Heart right ventricle (tissue), 16 donors: Measurements from ENCODE around the gene LRP5. TPM values are rescaled to one million over a fixed set of nuclear protein-coding genes. Genes with fewer than 3 reads are reported as not detected.

Experiments used
- ATAC-seq, 8 donors: fragments of 200-7000 bp; cut with Tn5 transposase; one replicate each; pipeline ENCODE4 v1.9.1; 2020; ENCODE audit warnings: mild to moderate bottlenecking in 8 of 8, moderate library complexity in 8 of 8, moderate number of reproducible peaks in 1 of 8
- DNase-seq, 2 donors: peaks; one replicate each; pipeline ENCODE4 v3.0.0-alpha.2; 2020
- H3K27ac ChIP-seq, 10 donors: fragments of 200-600 bp; sonication (generic) in 2 of 10; one replicate each; pipeline versions ENCODE4 v1.5.0 to v1.8.0; 2020 to 2022; ENCODE audit warnings: mild to moderate bottlenecking in 3 of 10
- H3K27me3 ChIP-seq, 7 donors: fragments of 200-600 bp; one replicate each; pipeline ENCODE4 v1.8.0; 2021 to 2022; ENCODE audit warnings: mild to moderate bottlenecking in 2 of 7
- H3K36me3 ChIP-seq, 9 donors: fragments of 200-600 bp; sonication (generic) in 1 of 9; one replicate each; pipeline versions ENCODE4 v1.5.0 to v1.8.0; 2020 to 2022; ENCODE audit warnings: mild to moderate bottlenecking in 2 of 9
- H3K4me1 ChIP-seq, 9 donors: fragments of 200-600 bp; sonication (generic) in 1 of 9; one replicate each; pipeline versions ENCODE4 v1.5.0 to v1.8.0; 2020 to 2022; ENCODE audit warnings: mild to moderate bottlenecking in 4 of 9
- H3K4me3 ChIP-seq, 10 donors: fragments of 200-600 bp; sonication (generic) in 2 of 10; one replicate each; pipeline versions ENCODE4 v1.5.0 to v1.8.0; 2020 to 2022; ENCODE audit warnings: mild to moderate bottlenecking in 7 of 10, moderate library complexity in 2 of 10
- H3K9me3 ChIP-seq, 11 donors: fragments of 200-600 bp in 10 of 11; sonication (generic) in 2 of 11; one replicate each; pipeline versions ENCODE4 v1.5.0 to v1.8.0; 2013 to 2022; ENCODE audit warnings: mild to moderate bottlenecking in 2 of 11, control low read depth in 1 of 11, moderate library complexity in 1 of 11
- CTCF ChIP-seq, 9 donors: fragments of 200-600 bp; sonication (generic) in 2 of 9; IDR thresholded peaks; one replicate each; pipeline versions ENCODE4 v1.5.0 to v1.8.0; 2021 to 2022; ENCODE audit warnings: antibody characterized with exemption in 9 of 9, mild to moderate bottlenecking in 5 of 9, moderate library complexity in 1 of 9
- WGBS, 2 donors: extraction: QIAGEN DNeasy Blood & Tissue Kit; methylation state at CpG; one replicate each; pipeline ENCODE4 v1.1.7; 2013; ENCODE audit warnings: inconsistent platforms in 1 of 2; 5-methylcytosine and 5-hydroxymethylcytosine counted together
- intact Hi-C, 10 donors: fragments of 100-400 bp; cut with DNase I; formaldehyde crosslinking; loops; one replicate each; pipeline versions ENCODE4 v1.11.1 to v1.14.2; 2022
- polyA plus RNA-seq, 2 donors: library from polyadenylated mRNA; stranded (reverse); fragments of 200-250 nt; gene quantifications; one replicate each; pipeline ENCODE4 v1.2.3, GENCODE V29; 2013
- total RNA-seq, 10 donors: library from RNA; stranded (reverse); fragmentation: NEBNext Ultra II Directional in 3 of 10; extraction: Animal tissue kit (Norgen Biotek cat#: 25700) in 3 of 10; gene quantifications; one replicate each; pipeline versions ENCODE4 v1.2.1 to v1.2.4, GENCODE V29; 2021 to 2023
- donor health status: Arrhythmogenic right ventricular cardiomyopathy.
- donor health status: ischemic (EF 13 %, LVEDD 7.1; RV severe dilation, severe dysfunction).
- donor health status: healthy with polysubstance abuse.
- donor health status: DM: no; HTN: yes; CAD: no.
- donor health status: DM: no; HTN: no; CAD: no.
- donor health status: ischemic (EF 25% LVEDD 6.9; RV normal size, moderate dysfunction).
- donor health status: ischemic (EF 25% LVEDD 5.7; RV mildly dilated, moderate dysfunction).
- donor health status: healthy.
- donor health status: DM: yes; HTN: yes; CAD: no.
- donor health status: Ischemic cardiomyopathy.
- donor health status: ischemic (EF 35%, LVEDD 5.7; RV mildly dilated, moderate dysfunction).
- donor health status: nonischemic (EF 11% LVEDD 7.7; RV severe dilation, severe dysfunction).
- donor health status: DM: yes; HTN: yes; CAD: no.
- donor health status: PGD.
- donor health status: ischemic (EF 29% LVEDD 5.4; RV normal size, mild dysfunction).
- donor health status: nonischemic (EF 23%, LVEDD 6.1; RV moderate dilation, normal function).

LRP5 gene
- total and polyA plus RNA-seq, 12 donors = 23.2 to 73.3 (median 46.3) TPM

- peaks cover 0 to 17% (median 10%) of the 10 kb centered on the region in 11 donors for H3K9me3 ChIP-seq
- intact Hi-C loops = no loop called here
- ATAC-seq (no peak), DNase-seq (no peak)
- no peak for TF ChIP-seq CTCF (IDR thresholded peaks at IDR 0.05)
- WGBS, 2 donors = 99 to 100% methylated on average over 3 of the region's 3 CpGs
- no peaks in the 10 kb centered on the region for H3K27me3 ChIP-seq
- peaks cover 0 to 99% (median 44%) of the 10 kb centered on the region in 9 donors for H3K36me3 ChIP-seq
- H3K27ac ChIP-seq = no peak overlapping the region
- H3K4me1 ChIP-seq = peaks cover 0 to 17% (median 13%) of the 10 kb centered on the region in 9 donors
- no peak overlapping the region for H3K4me3 ChIP-seq
These were observed 117.3 kb downstream of the LRP5 start for GRCh38 chr11:68429661-68430060.

GRCh38 chr11:68430384-68430783, 118.0 kb downstream of the LRP5 start:
- Histone ChIP-seq H3K27me3 (no peaks in the 10 kb centered on the region), H3K4me1 (peaks cover 0 to 21% (median 13%) of the 10 kb centered on the region in 9 donors), H3K9me3 (peaks cover 0 to 17% (median 10%) of the 10 kb centered on the region in 11 donors), H3K4me3 (no peak overlapping the region), H3K27ac (no peak overlapping the region), H3K36me3 (peaks cover 0 to 99% (median 36%) of the 10 kb centered on the region in 9 donors)
- 97 to 99% methylated on average over 4 to 5 of the region's 5 CpGs for WGBS, 2 donors
- ATAC-seq (no peak), DNase-seq (no peak)
- TF ChIP-seq CTCF (IDR thresholded peaks at IDR 0.05) = no peak
- intact Hi-C loops = no loop called here

GRCh38 chr11:68430801-68431200, 118.4 kb downstream of the LRP5 start:
- intact Hi-C loops = no loop called here
- WGBS, 2 donors = 83 to 92% methylated on average over 3 of the region's 3 CpGs
- ATAC-seq (no peak), DNase-seq (no peak)
- Histone ChIP-seq H3K4me1 (peaks cover 0 to 21% (median 13%) of the 10 kb centered on the region in 9 donors), H3K36me3 (peaks cover 0 to 99% (median 32%) of the 10 kb centered on the region in 9 donors), H3K27ac (no peak overlapping the region), H3K9me3 (peaks cover 0 to 17% (median 10%) of the 10 kb centered on the region in 11 donors), H3K27me3 (no peaks in the 10 kb centered on the region), H3K4me3 (no peak overlapping the region)
- TF ChIP-seq CTCF (IDR thresholded peaks at IDR 0.05) = no peak

- no peak for DNase-seq
- intact Hi-C loops = no loop called here
- Histone ChIP-seq H3K9me3 (peaks cover 0 to 17% (median 10%) of the 10 kb centered on the region in 11 donors), H3K4me1 (peaks cover 3 to 28% (median 19%) of the 10 kb centered on the region in 9 donors), H3K36me3 (peaks cover 0 to 99% (median 26%) of the 10 kb centered on the region in 9 donors), H3K4me3 (no peak overlapping the region), H3K27me3 (no peaks in the 10 kb centered on the region), H3K27ac (peak overlapping the region in 3 of 10 donors; percentile 22 to 60 (median 43))
- 73 to 74% methylated on average over 24 of the region's 24 CpGs for WGBS, 2 donors
- peak in 4 of 8 donors; percentile 3 to 17 (median 10) for ATAC-seq
- TF ChIP-seq CTCF (IDR thresholded peaks at IDR 0.05) = no peak
These were observed 119.7 kb downstream of the LRP5 start for GRCh38 chr11:68431984-68432645.
